SK-N-SH (cell line): ENCODE data around the gene TTC7B.

ENCODE experiments used
- CTCF ChIP-seq: fragments of 200-600 bp; sonication (generic); IDR thresholded peaks from 2 replicates; pipeline ENCODE4 v1.6.1; 2017; ENCODE audit warnings: antibody characterized with exemption, mild to moderate bottlenecking, moderate library complexity
- GABPA ChIP-seq: IDR thresholded peaks from 2 replicates; pipeline ENCODE4 v1.4.0; 2012; ENCODE audit warnings: low read depth, mild to moderate bottlenecking
- GATA2 ChIP-seq: sonication (generic); formaldehyde crosslinking; IDR thresholded peaks from 2 replicates; pipeline ENCODE4 v1.5.0; 2020; ENCODE audit warnings: mild to moderate bottlenecking, missing genetic modification reagents
- JUND ChIP-seq: IDR thresholded peaks from 2 replicates; pipeline ENCODE4 v1.4.0; 2012
- NFIC ChIP-seq: IDR thresholded peaks from 2 replicates; pipeline ENCODE4 v1.4.0; 2012; ENCODE audit warnings: borderline replicate concordance
- REST ChIP-seq: IDR thresholded peaks from 2 replicates; pipeline ENCODE4 v1.6.1; 2012; ENCODE audit warnings: mild to moderate bottlenecking, low read depth, low read length, moderate library complexity
- RFX5 ChIP-seq: IDR thresholded peaks from 2 replicates; pipeline ENCODE4 v1.6.1; 2012; ENCODE audit warnings: mild to moderate bottlenecking, improper control_type of control experiment, low read length
- USF2 ChIP-seq: fragments of 150-350 bp; IDR thresholded peaks from 2 replicates; pipeline ENCODE4 v1.6.1; 2017; ENCODE audit warnings: antibody characterized with exemption, low read length, low read depth, borderline replicate concordance

- no peak for TF ChIP-seq CTCF
- TF ChIP-seq NFIC: no peak
- no peak for TF ChIP-seq USF2
- no peak for TF ChIP-seq REST
- no peak for TF ChIP-seq GABPA
- no peak for TF ChIP-seq GATA2 (CRISPR knock-in tag)
- TF ChIP-seq RFX5: no peak
- TF ChIP-seq JUND: no peak
These were observed 262.8 kb downstream of the TTC7B start for GRCh38 chr14:90553298-90553920.
